GM18499 (cell line): ENCODE data around the gene KIAA0930.
"Not testable (repeated sequence)": the region's sequence is repeated elsewhere in the genome, so short reads cannot be mapped to it uniquely, and the experiment has no call there.

ENCODE experiments used
- ATAC-seq: cut with Tn5 transposase; IDR thresholded peaks from one replicate; pipeline ENCODE4 v1.9.1; 2021; ENCODE audit warnings: moderate number of reproducible peaks; ENCODE audit not compliant: insufficient read depth, unreplicated experiment

KIAA0930 gene

DNA sequence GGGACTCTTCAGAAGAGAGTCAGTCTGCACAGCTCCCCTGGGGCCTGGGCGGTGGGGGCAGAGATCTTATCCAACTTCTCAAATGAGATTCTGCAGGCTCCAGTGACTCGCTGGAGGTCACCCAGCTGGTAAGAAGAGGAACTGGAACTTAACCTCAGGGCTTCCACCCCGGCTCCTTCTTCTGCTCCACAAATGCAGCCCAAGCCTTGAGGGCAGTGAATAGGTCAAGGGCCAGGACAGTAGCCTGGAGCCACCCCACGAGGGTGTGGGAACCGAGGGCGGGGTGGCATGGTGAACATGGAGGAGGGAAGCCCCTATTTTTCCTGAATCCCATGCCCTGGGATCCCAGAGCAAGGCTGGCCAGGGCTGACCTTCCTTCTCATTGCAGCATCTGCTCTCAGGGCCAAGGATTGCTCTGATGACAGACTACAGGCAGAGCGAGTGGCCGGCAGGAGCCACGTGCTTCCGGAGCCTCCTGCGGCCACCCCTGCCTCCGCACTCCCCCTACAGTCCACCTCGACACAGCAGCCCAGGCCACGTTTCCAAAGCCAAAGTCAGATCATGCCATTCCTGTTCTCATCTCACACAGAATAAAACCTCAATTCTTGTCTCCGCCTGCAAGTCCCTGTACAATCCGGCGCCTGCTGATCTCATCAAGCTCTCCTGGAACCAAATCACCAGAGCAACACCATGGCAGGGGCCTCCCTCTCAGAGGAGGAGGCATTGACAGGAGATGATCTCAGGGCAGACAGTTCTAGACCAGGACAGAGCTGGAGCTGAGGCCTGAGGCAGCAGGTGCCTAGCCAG is 23.0 kb upstream of the KIAA0930 start:
- ATAC-seq: peak; percentile 39

DNA sequence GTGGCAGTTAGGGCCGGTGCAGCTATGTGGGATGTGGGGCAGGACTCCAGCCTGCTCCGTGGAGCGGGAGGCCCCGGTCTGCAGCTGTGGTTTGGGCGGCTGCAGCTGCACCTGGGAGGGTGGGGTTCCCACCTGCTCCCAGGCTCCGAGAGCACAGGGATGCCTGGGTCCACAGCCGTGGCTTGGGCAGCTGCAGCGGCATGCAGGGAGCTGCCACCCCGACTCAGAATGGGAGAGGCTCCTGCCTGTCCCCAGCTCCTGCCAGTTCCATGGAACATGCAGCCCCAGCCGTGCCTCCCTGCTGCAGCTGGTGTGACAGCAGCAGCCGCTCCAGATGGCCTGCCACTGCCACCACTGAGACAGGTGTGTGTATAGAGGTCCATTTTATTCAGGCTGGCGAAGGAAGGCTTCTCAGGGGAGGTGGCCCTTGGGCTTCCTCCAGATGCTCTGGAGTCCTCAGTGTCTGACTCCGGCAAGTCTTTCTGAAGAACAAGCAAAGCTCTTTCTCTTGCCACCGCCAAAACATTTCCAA is 22.3 kb upstream of the KIAA0930 start:
- ATAC-seq: peak; percentile 20

- ATAC-seq: no peak
These were observed 21.7 kb upstream of the KIAA0930 start for GRCh38 chr22:45262195-45262930.

- ATAC-seq: no peak
These were observed 20.9 kb upstream of the KIAA0930 start for GRCh38 chr22:45261407-45262088.

DNA sequence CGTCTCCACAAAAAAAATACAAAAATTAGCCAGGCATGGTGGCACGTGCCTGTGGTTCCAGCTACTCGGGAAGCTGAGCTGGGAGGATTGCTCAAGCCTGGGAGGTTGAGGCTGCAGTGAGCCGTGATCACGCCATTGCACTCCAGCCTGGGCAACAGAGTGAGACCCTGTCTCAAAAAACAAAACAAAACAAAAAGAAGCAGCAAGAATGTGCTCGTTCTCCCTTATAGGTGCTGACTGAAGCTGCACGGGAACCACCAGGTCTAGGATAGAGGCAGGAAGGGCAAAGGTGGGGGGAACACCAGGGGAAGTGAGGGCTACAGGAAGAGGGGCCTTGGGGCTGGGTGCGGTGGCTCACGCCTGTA is 19.7 kb upstream of the KIAA0930 start:
- not testable (repeated sequence) for ATAC-seq

- no peak for ATAC-seq
These were observed 19.2 kb upstream of the KIAA0930 start for GRCh38 chr22:45259754-45260394.

- ATAC-seq: not testable (repeated sequence)
These were observed 17.2 kb upstream of the KIAA0930 start for GRCh38 chr22:45257941-45258340.

DNA sequence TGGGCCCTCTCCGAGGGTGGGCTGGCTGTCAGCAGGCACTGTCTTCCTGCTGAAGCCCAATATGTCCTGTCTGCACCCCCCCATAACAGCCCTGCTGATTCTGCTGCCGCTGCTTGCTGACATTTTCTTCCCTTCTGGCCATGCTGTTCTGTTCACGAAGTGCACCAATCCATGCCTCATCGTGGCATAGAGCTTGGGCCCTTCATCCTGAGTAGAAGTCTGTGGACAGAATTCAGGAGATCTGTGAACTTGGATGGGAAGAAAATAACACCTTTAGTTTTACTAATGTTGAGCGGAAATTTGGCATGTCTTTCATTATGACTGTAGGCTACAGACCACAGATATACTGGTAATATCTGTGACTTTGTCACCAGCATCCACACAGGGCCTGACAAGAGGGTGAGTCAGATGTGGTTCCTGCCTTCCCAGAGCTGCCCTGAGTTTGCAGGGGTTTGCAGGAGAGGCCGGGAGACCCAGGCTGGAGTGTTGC is 14.1 kb upstream of the KIAA0930 start:
- ATAC-seq: no peak

GRCh38 chr22:45254388-45254787 is 13.7 kb upstream of the KIAA0930 start:
- no peak for ATAC-seq

- no peak for ATAC-seq
These were observed 12.4 kb upstream of the KIAA0930 start for GRCh38 chr22:45253039-45253641.

DNA sequence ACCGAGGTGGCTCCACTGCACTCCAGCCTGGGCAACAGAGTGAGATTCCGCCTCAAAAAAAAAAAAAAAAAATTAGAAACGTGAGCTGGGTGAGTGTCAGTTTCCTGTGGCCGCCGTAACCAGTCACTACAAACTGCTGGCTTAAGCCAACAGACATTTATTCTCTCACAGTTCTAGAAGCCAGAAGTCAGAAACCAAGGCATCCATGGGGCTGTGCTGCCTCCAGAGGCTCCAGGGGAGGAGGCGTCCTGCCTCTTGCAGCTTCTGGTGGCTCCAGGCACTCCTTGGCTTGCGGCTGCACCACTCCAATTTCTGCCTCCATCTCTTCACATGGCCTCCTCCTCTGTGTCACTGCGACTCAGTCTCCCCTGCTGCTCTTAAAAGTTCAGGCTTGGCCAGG is 11.1 kb upstream of the KIAA0930 start:
- ATAC-seq: no peak

GRCh38 chr22:45248832-45249561 is 8.3 kb upstream of the KIAA0930 start:
- ATAC-seq: no peak

GRCh38 chr22:45246060-45246985 is 5.6 kb upstream of the KIAA0930 start:
- ATAC-seq: no peak

GRCh38 chr22:45244916-45245315 is 4.2 kb upstream of the KIAA0930 start:
- no peak for ATAC-seq

DNA sequence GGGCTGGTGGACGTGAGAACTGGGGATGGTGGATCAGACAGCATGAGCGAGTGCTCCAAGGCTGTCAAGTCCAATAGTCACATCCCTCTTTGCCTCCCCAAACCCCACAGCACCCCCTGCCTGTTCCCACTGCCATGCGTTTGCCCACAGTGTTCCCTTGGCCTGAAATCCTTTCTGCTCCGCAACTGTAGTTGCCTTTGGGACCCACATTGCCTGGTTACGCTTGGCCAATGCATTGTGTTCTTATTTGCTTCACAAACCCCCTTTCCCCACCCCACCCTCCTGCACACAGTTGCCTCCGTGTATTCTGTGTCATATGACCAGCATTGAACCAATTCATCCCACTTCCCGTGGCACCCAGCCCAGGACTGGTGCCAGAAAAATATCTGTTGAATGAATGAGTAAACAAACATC is 2.1 kb upstream of the KIAA0930 start:
- no peak for ATAC-seq

GRCh38 chr22:45240104-45240809 is 437 bp downstream of the KIAA0930 start:
- ATAC-seq: no peak

GRCh38 chr22:45239681-45240051 is 1.0 kb downstream of the KIAA0930 start:
- ATAC-seq: no peak
